Endothelial cell of umbilical vein (primary cell): ENCODE data around the gene SYNPO2. TPM values are rescaled to one million over a fixed set of nuclear protein-coding genes. Genes with fewer than 3 reads are reported as not detected.

Experiments
- BruUV-seq: library from RNA; stranded (reverse); fragments of 400-500 nt; replicated peaks from 2 replicates; lab custom pipeline; 2021; lab: Mats Ljungman, UMichigan
- CTCF ChIA-PET: fragments of 300-600, 350-600 bp; sonication (Branson Sonifier 250); formaldehyde crosslinking; loops from one replicate; lab custom pipeline; 2021; ENCODE audit warnings: antibody characterized with exemption, inconsistent platforms; lab: Charles Lee
- POLR2A ChIA-PET: fragments of 300-600, 350-600 bp; sonication (Branson Sonifier 250); formaldehyde crosslinking; loops from one replicate; lab custom pipeline; 2021; ENCODE audit warnings: antibody characterized with exemption, inconsistent platforms; lab: Charles Lee
- DNase-seq: peaks from one replicate; pipeline ENCODE4 v3.0.0-alpha.2; 2011; ENCODE audit warnings: low read depth, low spot score
- FAIRE-seq: peaks from 2 replicates; lab custom pipeline; 2011; peaks lifted over from hg19 to GRCh38; lab: Jason Lieb, UNC
- H2AFZ ChIP-seq: 2 replicates; pipeline ENCODE4 v1.6.0; 2012; ENCODE audit warnings: low read depth, low read length, control low read depth, inconsistent platforms
- H3K27ac ChIP-seq: 2 replicates; pipeline ENCODE4 v1.5.1; 2011; ENCODE audit warnings: low read depth, mild to moderate bottlenecking, control low read depth, low read length, moderate library complexity; ENCODE audit not compliant: insufficient read depth
- H3K27me3 ChIP-seq, 2 experiments: 2 replicates each; pipeline versions ENCODE4 v1.6.0 to v1.6.1; 2011; ENCODE audit warnings: low read length in 2 of 2, mixed read lengths in 1 of 2; ENCODE audit not compliant: control insufficient read depth in 2 of 2, insufficient read depth in 2 of 2
- H3K36me3 ChIP-seq, 2 experiments: 2 replicates in 1 of 2; 3 replicates in 1 of 2; pipeline ENCODE4 v1.5.1; 2011; ENCODE audit warnings: low read length in 2 of 2, mild to moderate bottlenecking in 1 of 2, moderate library complexity in 1 of 2; ENCODE audit not compliant: control insufficient read depth in 2 of 2, insufficient read depth in 2 of 2; ENCODE audit errors: extremely low read depth in 1 of 2
- H3K4me1 ChIP-seq: 3 replicates; pipeline ENCODE4 v1.5.1; 2011; ENCODE audit warnings: mild to moderate bottlenecking, low read length; ENCODE audit not compliant: control insufficient read depth, insufficient read depth; ENCODE audit errors: extremely low read depth
- H3K4me2 ChIP-seq: 2 replicates; pipeline ENCODE4 v1.6.1; 2011; ENCODE audit warnings: low read length, control low read depth, mixed read lengths; ENCODE audit not compliant: insufficient read depth
- H3K4me3 ChIP-seq, 3 experiments: fragments of 200-600 bp in 1 of 3; sonication (generic), shearing (Covaris generic) in 1 of 3; replicated peaks in 1 of 3; 2 replicates each; pipeline ENCODE4 v1.5.1; 2011 to 2016; ENCODE audit warnings: control low read depth in 3 of 3, low read length in 3 of 3, mild to moderate bottlenecking in 2 of 3, inconsistent platforms in 1 of 3, low read depth in 1 of 3, moderate library complexity in 1 of 3; ENCODE audit not compliant: insufficient read depth in 1 of 3
- H3K79me2 ChIP-seq: 2 replicates; pipeline ENCODE4 v1.6.0; 2012; ENCODE audit warnings: low read length, inconsistent platforms; ENCODE audit not compliant: control insufficient read depth, insufficient read depth
- H3K9ac ChIP-seq: replicated peaks from 2 replicates; pipeline ENCODE3; 2011; ENCODE audit warnings: low read length, control low read depth; ENCODE audit not compliant: insufficient read depth; ENCODE audit errors: extremely low read depth
- H3K9me1 ChIP-seq: replicated peaks from 3 replicates; pipeline ENCODE4 v1.6.0; 2011; ENCODE audit warnings: mild to moderate bottlenecking, low read length; ENCODE audit not compliant: control insufficient read depth, insufficient read depth; ENCODE audit errors: extremely low read depth
- H3K9me3 ChIP-seq: replicated peaks from 2 replicates; pipeline ENCODE4 v1.5.1; 2012; ENCODE audit warnings: low read length, inconsistent platforms; ENCODE audit not compliant: control insufficient read depth, insufficient read depth
- H4K20me1 ChIP-seq: replicated peaks from 2 replicates; pipeline ENCODE3; 2011; ENCODE audit warnings: mild to moderate bottlenecking, low read length; ENCODE audit not compliant: control insufficient read depth, insufficient read depth; ENCODE audit errors: extremely low read depth
- CTCF ChIP-seq, 2 donors: IDR thresholded peaks; 1 replicate in 1 of 2; 2 replicates in 1 of 2; pipeline ENCODE4 v1.5.1; 2011; ENCODE audit warnings: low read length in 2 of 2, mild to moderate bottlenecking in 2 of 2, moderate library complexity in 2 of 2, control low read depth in 1 of 2, inconsistent platforms in 1 of 2, low read depth in 1 of 2; ENCODE audit not compliant: insufficient read depth in 1 of 2; ENCODE audit errors: extremely low read depth in 1 of 2
- EZH2 ChIP-seq: IDR thresholded peaks from 2 replicates; pipeline ENCODE4 v1.6.1; 2012; ENCODE audit warnings: borderline replicate concordance, low read depth, mild to moderate bottlenecking, moderate library complexity, low read length, inconsistent platforms; ENCODE audit not compliant: severe bottlenecking
- FOS ChIP-seq: IDR thresholded peaks from 2 replicates; pipeline ENCODE4 v1.6.1; 2011; ENCODE audit warnings: mild to moderate bottlenecking, low read length, moderate library complexity, borderline replicate concordance; ENCODE audit not compliant: insufficient read depth
- GATA2 ChIP-seq: IDR thresholded peaks from 2 replicates; pipeline ENCODE4 v1.7.0; 2011; ENCODE audit warnings: low read depth, mild to moderate bottlenecking, moderate library complexity, mixed read lengths, low read length; ENCODE audit not compliant: insufficient read length, insufficient read depth
- JUN ChIP-seq: IDR thresholded peaks from 2 replicates; pipeline ENCODE4 v1.6.1; 2011; ENCODE audit warnings: borderline replicate concordance, low read depth; ENCODE audit not compliant: insufficient read length, insufficient read depth
- MYC ChIP-seq: IDR thresholded peaks from one replicate; pipeline ENCODE4 v1.6.1; 2011; ENCODE audit warnings: mild to moderate bottlenecking, low read depth, low read length
- POLR2A ChIP-seq: IDR thresholded peaks from 2 replicates; pipeline ENCODE4 v1.6.1; 2012; ENCODE audit warnings: low read depth, mild to moderate bottlenecking, control low read depth, low read length
- POLR2AphosphoS5 ChIP-seq: IDR thresholded peaks from 2 replicates; pipeline ENCODE4 v1.6.1; 2012; ENCODE audit warnings: low read depth, mild to moderate bottlenecking, control low read depth, low read length, moderate library complexity; ENCODE audit not compliant: insufficient read depth
- dilution Hi-C: fragments of 300-500 bp; cut with MboI; formaldehyde crosslinking; loops from one replicate; pipeline ENCODE4 v1.15.0; 2019; ENCODE audit warnings: low sequenced_read_pairs; ENCODE audit not compliant: extremely low pct_ligation_motif_present
- intact Hi-C: fragments of 100-400 bp; cut with micrococcal nuclease; formaldehyde crosslinking; loops from one replicate; pipeline ENCODE4 v1.10.0; 2022
- polyA plus RNA-seq, 4 experiments: library from polyadenylated mRNA; depleted of rRNA in 3 of 4; stranded (reverse) in 3 of 4; unstranded in 1 of 4; fragments of >200 nt; gene quantifications; 2 replicates each; pipeline versions ENCODE4 v1.2.1 to v1.2.3, GENCODE V29; 2011 to 2012; ENCODE audit warnings: missing spikeins in 1 of 4
- total RNA-seq: library from RNA; stranded (reverse); gene quantifications from 2 replicates; pipeline ENCODE4 v1.2.3, GENCODE V29; 2021
- TF ChIP-seq, protein P1 (sequence below): IDR thresholded peaks from 2 replicates; pipeline ENCODE4 v1.6.1; 2011; ENCODE audit not compliant: insufficient read depth, insufficient read length

SYNPO2 gene
- total and polyA plus RNA-seq, 2 donors (not counting 3 experiments of a cell fraction or from before 2014, with no cell fraction given): 0.06 to 0.13 TPM

DNA sequence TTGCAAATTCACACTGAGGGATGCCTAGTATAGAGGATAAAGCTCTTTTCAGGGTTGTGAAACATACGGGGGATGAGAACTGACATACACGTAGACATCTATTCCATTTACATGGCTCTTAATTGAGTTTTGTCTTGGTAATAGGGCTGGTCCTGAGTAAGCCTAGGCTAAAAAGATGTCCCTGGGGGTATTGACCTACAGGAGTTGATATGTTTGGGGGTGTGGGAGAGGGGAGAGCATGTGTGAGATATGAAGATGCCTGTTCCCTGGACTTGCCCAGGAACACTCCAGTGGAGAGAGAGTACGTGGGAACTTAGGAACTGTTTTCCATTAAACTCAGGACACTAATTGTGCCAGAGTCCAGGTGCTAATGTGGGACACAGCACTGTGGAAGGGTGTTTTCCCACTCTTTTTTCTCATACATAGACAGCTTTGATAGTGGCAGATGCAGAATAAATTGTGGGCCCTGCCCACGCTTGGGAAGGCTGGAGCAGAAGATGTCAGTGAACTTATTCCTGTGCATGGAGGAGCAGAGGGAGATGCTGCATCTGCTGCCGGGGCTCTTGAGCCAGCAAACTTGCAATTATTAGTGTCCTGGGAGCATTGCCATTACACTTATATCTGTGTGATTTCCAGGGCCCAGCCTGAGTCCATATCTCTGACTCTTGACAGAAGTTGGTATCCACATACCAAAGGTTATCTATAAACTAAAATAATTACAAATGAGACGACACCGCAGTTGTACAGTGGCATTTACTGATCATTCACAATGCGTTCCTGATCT lies 20.7 kb downstream of the SYNPO2 start:
- CTCF ChIA-PET: no interaction called here

More for the DNA sequence above, 20.7 kb downstream of the SYNPO2 start:
- H3K9me3 ChIP-seq: no peaks in the 10 kb centered on the region
- H3K36me3 ChIP-seq: no peaks in the 10 kb centered on the region
- intact Hi-C loops: no loop called here
- peaks cover 2% of the 10 kb centered on the region for H3K9me1 ChIP-seq
- no peak overlapping the region for H3K4me2 ChIP-seq
- TF ChIP-seq CTCF (IDR thresholded peaks at IDR 0.05; ENCODE audit: extremely low read depth in 1 of 2, insufficient read depth in 1 of 2, low read depth in 1 of 2, low read length in 2 of 2) (no peak), MYC (no peak), JUN (no peak), GATA2 (no peak), POLR2A (no peak), POLR2AphosphoS5 (no peak), FOS (no peak), EZH2 (no peak)
- TF ChIP-seq, protein P1, sequence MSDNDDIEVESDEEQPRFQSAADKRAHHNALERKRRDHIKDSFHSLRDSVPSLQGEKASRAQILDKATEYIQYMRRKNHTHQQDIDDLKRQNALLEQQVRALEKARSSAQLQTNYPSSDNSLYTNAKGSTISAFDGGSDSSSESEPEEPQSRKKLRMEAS: no peak
- no peaks in the 10 kb centered on the region for H3K27me3 ChIP-seq
- dilution Hi-C loops: no loop called here
- peaks cover 13% of the 10 kb centered on the region for H3K4me1 ChIP-seq
- H2AFZ ChIP-seq: no peak overlapping the region
- no TSS peak for BruUV-seq
- H4K20me1 ChIP-seq: no peaks in the 10 kb centered on the region
- POLR2A ChIA-PET: no interaction called here
- no peak overlapping the region for H3K9ac ChIP-seq
- FAIRE-seq (no peak), DNase-seq (no peak)
- no peak overlapping the region for H3K4me3 ChIP-seq
- no peaks in the 10 kb centered on the region for H3K79me2 ChIP-seq
- no peak overlapping the region for H3K27ac ChIP-seq
